IMR-90 (cell line): ENCODE measurements around the gene TBCA. TPM values are rescaled to one million over a fixed set of nuclear protein-coding genes. Genes with fewer than 3 reads are reported as not detected.

Experiments
- ATAC-seq: fragments of 200-7000 bp; cut with Tn5 transposase; 2 replicates; pipeline ENCODE4 v1.9.1; 2020; ENCODE audit warnings: low read depth, mild to moderate bottlenecking, moderate library complexity
- BruUV-seq: library from RNA; stranded (reverse); fragments of 400-500 nt; replicated peaks from 2 replicates; lab custom pipeline; 2021; lab: Mats Ljungman, UMichigan
- CTCF ChIA-PET: fragments of 300-600 bp; formaldehyde crosslinking; extraction: SDS; loops from one replicate; lab custom pipeline; 2021; ENCODE audit warnings: antibody characterized with exemption; lab: Yijun Ruan, JAX
- POLR2A ChIA-PET: fragments of 300-600 bp; sonication (Branson Sonifier 250); formaldehyde crosslinking; loops from one replicate; lab custom pipeline; 2022; ENCODE audit warnings: antibody characterized with exemption; ENCODE audit not compliant: unreplicated experiment; lab: Charles Lee
- DNase-seq: peaks from one replicate; pipeline ENCODE4 v3.0.0; 2013
- H2AFZ ChIP-seq: replicated peaks from 2 replicates; pipeline ENCODE3; 2013; ENCODE audit warnings: low read length, mild to moderate bottlenecking; ENCODE audit not compliant: poor library complexity
- H2AK5ac ChIP-seq: 2 replicates; pipeline ENCODE4 v1.6.1; 2013; ENCODE audit warnings: low read depth, low read length, inconsistent platforms
- H2AK9ac ChIP-seq: replicated peaks from 2 replicates; pipeline ENCODE3; 2013; ENCODE audit warnings: mild to moderate bottlenecking, low read depth, low read length, moderate library complexity; ENCODE audit not compliant: poor library complexity
- H2BK120ac ChIP-seq: 2 replicates; pipeline ENCODE4 v1.6.1; 2013; ENCODE audit warnings: low read depth, low read length, inconsistent platforms
- H2BK15ac ChIP-seq: 3 replicates; pipeline ENCODE4 v1.6.1; 2013; ENCODE audit warnings: low read depth, low read length, inconsistent platforms
- H2BK20ac ChIP-seq: 2 replicates; pipeline ENCODE4 v1.6.1; 2013; ENCODE audit warnings: low read depth, mild to moderate bottlenecking, inconsistent platforms, low read length, moderate library complexity
- H2BK5ac ChIP-seq: 2 replicates; pipeline ENCODE4 v1.6.1; 2013; ENCODE audit warnings: mild to moderate bottlenecking, low read depth, low read length, inconsistent platforms; ENCODE audit not compliant: poor library complexity, severe bottlenecking
- H3K14ac ChIP-seq: replicated peaks from 2 replicates; pipeline ENCODE4 v1.6.1; 2013; ENCODE audit warnings: low read depth, low read length, inconsistent platforms
- H3K18ac ChIP-seq: 2 replicates; pipeline ENCODE4 v1.6.1; 2013; ENCODE audit warnings: low read depth, low read length, control low read depth
- H3K23ac ChIP-seq: 2 replicates; pipeline ENCODE4 v1.6.1; 2013; ENCODE audit warnings: low read depth, low read length, inconsistent platforms
- H3K27ac ChIP-seq: 2 replicates; pipeline ENCODE4 v1.5.1; 2013; ENCODE audit warnings: mild to moderate bottlenecking, control low read depth, low read length; ENCODE audit not compliant: insufficient read depth
- H3K27me3 ChIP-seq: 2 replicates; pipeline ENCODE4 v1.6.1; 2013; ENCODE audit warnings: low read length; ENCODE audit not compliant: control insufficient read depth, insufficient read depth
- H3K36me3 ChIP-seq: 2 replicates; pipeline ENCODE4 v1.6.1; 2013; ENCODE audit warnings: low read length, mixed read lengths; ENCODE audit not compliant: control insufficient read depth, insufficient read depth
- H3K4ac ChIP-seq: 2 replicates; pipeline ENCODE4 v1.6.1; 2013; ENCODE audit warnings: low read depth, low read length, inconsistent platforms
- H3K4me1 ChIP-seq: 2 replicates; pipeline ENCODE4 v1.6.1; 2013; ENCODE audit warnings: low read length, mixed read lengths; ENCODE audit not compliant: control insufficient read depth, insufficient read depth
- H3K4me2 ChIP-seq: 2 replicates; pipeline ENCODE4 v1.6.1; 2013; ENCODE audit warnings: low read depth, mild to moderate bottlenecking, control low read depth, low read length, moderate library complexity
- H3K4me3 ChIP-seq: 2 replicates; pipeline ENCODE4 v1.5.1; 2013; ENCODE audit warnings: low read depth, mild to moderate bottlenecking, control low read depth, low read length, moderate library complexity; ENCODE audit not compliant: insufficient read depth
- H3K56ac ChIP-seq: 2 replicates; pipeline ENCODE4 v1.6.1; 2013; ENCODE audit warnings: low read length, inconsistent platforms; ENCODE audit not compliant: insufficient read depth; ENCODE audit errors: extremely low read depth
- H3K79me1 ChIP-seq, 2 experiments: 2 replicates each; pipeline ENCODE4 v1.6.1; 2013; ENCODE audit warnings: low read length in 2 of 2, inconsistent platforms in 1 of 2, low read depth in 1 of 2
- H3K9ac ChIP-seq: 2 replicates; pipeline ENCODE4 v1.6.1; 2013; ENCODE audit warnings: low read depth, low read length, control low read depth
- H3K9me1 ChIP-seq: 2 replicates; pipeline ENCODE4 v1.6.1; 2013; ENCODE audit warnings: low read length, inconsistent platforms; ENCODE audit not compliant: insufficient read depth
- H3K9me3 ChIP-seq: 2 replicates; pipeline ENCODE4 v1.6.1; 2013; ENCODE audit warnings: low read length; ENCODE audit not compliant: control insufficient read depth, insufficient read depth
- H4K20me1 ChIP-seq: 2 replicates; pipeline ENCODE4 v1.6.1; 2013; ENCODE audit warnings: low read length, inconsistent platforms; ENCODE audit not compliant: insufficient read depth
- H4K5ac ChIP-seq: 2 replicates; pipeline ENCODE4 v1.6.1; 2013; ENCODE audit warnings: mild to moderate bottlenecking, low read depth, low read length, control low read depth
- H4K8ac ChIP-seq, 2 experiments: 2 replicates each; pipeline ENCODE4 v1.6.1; 2013; ENCODE audit warnings: low read depth in 2 of 2, low read length in 2 of 2, control low read depth in 1 of 2, inconsistent platforms in 1 of 2
- H4K91ac ChIP-seq: 2 replicates; pipeline ENCODE4 v1.6.1; 2013; ENCODE audit warnings: low read depth, low read length, inconsistent platforms; ENCODE audit not compliant: insufficient read depth
- CEBPB ChIP-seq: IDR thresholded peaks from 2 replicates; pipeline ENCODE4 v1.6.1; 2012; ENCODE audit warnings: low read depth, low read length, improper control_type of control experiment
- ELK1 ChIP-seq: fragments of 150-350 bp; IDR thresholded peaks from 2 replicates; pipeline ENCODE4 v1.6.1; 2016; ENCODE audit warnings: low read depth, mild to moderate bottlenecking, low read length, moderate library complexity, borderline replicate concordance
- MAFK ChIP-seq: IDR thresholded peaks from 2 replicates; pipeline ENCODE4 v1.6.1; 2012; ENCODE audit warnings: low read depth, low read length, improper control_type of control experiment
- POLR2A ChIP-seq: IDR thresholded peaks from 2 replicates; pipeline ENCODE4 v1.6.1; 2012; ENCODE audit warnings: mild to moderate bottlenecking, low read depth, low read length
- RAD21 ChIP-seq: IDR thresholded peaks from 2 replicates; pipeline ENCODE4 v1.6.1; 2012; ENCODE audit warnings: low read length, improper control_type of control experiment
- WGBS, 2 experiments: methylation state at CpG; one replicate each; pipeline versions ENCODE4 v1.1.5 to v1.1.7; 2013; ENCODE audit warnings: missing lambda C conversion rate in 2 of 2; ENCODE audit not compliant: insufficient read length in 1 of 2; ENCODE audit errors: extremely low coverage in 2 of 2; 5-methylcytosine and 5-hydroxymethylcytosine counted together
- dilution Hi-C: fragments of 300-500 bp; cut with HindIII; formaldehyde crosslinking; loops from one replicate; pipeline ENCODE4 v1.14.3; 2018; ENCODE audit warnings: low sequenced_read_pairs; ENCODE audit not compliant: unreplicated experiment
- in situ Hi-C: fragments of 300-500 bp; cut with MboI; formaldehyde crosslinking; loops from 3 replicates; pipeline ENCODE4 v1.14.3; 2019; ENCODE audit warnings: low sequenced_read_pairs, inconsistent platforms, mixed read lengths
- intact Hi-C: fragments of 100-400 bp; cut with micrococcal nuclease; formaldehyde crosslinking; loops from 2 replicates; pipeline ENCODE4 v1.10.0; 2022
- polyA plus RNA-seq, 3 experiments: library from polyadenylated mRNA; depleted of rRNA; stranded (reverse); fragments of >200 nt; gene quantifications; 2 replicates each; pipeline ENCODE4 v1.2.3, GENCODE V29; 2012; ENCODE audit warnings: low replicate concordance in 1 of 3
- total RNA-seq: library from RNA; depleted of rRNA; stranded (reverse); fragments of >200 nt; gene quantifications from 2 replicates; pipeline ENCODE4 v1.2.3, GENCODE V29; 2012
- TF ChIP-seq, protein P1 (sequence below): conservative IDR thresholded peaks from 2 replicates; pipeline ENCODE4 v1.5.1; 2012; ENCODE audit warnings: mild to moderate bottlenecking, low read depth, low read length, improper control_type of control experiment

Gene TBCA
- total and polyA plus RNA-seq, 2 of the 4 experiments (the other 2 are of a cell fraction) = 6.1 to 137 TPM

DNA sequence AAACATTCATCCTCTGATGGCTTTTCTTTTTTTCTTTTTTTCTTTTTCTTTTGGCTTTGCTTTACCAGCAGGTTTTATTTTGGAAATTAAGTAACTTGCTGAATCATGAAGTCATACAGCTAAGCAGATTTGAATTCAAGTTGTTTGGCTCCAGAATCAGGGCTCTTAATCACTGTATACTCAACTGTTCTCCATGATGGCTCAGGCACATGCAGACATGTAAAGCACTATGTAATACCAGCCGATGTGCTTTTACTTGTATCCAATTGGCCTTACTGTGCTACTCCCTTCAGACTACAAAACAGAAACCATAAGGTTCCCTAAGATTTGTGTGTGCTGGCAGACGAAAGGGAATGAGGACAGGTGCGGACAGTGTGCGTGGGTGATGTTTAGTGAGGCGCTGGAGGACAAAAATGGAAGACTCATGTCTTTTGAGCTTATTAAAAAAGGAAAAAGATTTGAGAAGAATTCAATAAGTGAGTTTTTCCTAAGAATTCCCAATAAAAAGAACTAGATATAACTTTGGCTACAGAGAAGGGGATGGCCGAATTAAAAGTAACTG is 92.9 kb downstream of the TBCA start:
- H3K4me2 ChIP-seq = no peak overlapping the region
- no peak overlapping the region for H3K23ac ChIP-seq
- H2AK5ac ChIP-seq = no peak overlapping the region
- no peak overlapping the region for H2BK120ac ChIP-seq
- no peak overlapping the region for H2BK20ac ChIP-seq
- no peaks in the 10 kb centered on the region for H3K9me1 ChIP-seq
- ChIA-PET CTCF (interaction anchor here (1.0 kb wide), 1 partner anchor 9 kb away, joined by 3 read pairs; no protein-coding TSS in a partner anchor), POLR2A (no interaction called here)
- H3K36me3 ChIP-seq = 0 out of 2 replicates have a peak, but pooled peaks cover 1% of the 10 kb centered on the region
- no peak overlapping the region for H4K91ac ChIP-seq
- H2AFZ ChIP-seq = no peak overlapping the region
- peak; percentile 39 for DNase-seq
- intact Hi-C loops = no loop called here
- no peak overlapping the region for H2BK15ac ChIP-seq
- no peak overlapping the region for H3K4me3 ChIP-seq
- TF ChIP-seq POLR2A (no peak), CEBPB (no peak), RAD21 (no peak), MAFK (no peak), ELK1 (no peak)
- TF ChIP-seq, protein P1, sequence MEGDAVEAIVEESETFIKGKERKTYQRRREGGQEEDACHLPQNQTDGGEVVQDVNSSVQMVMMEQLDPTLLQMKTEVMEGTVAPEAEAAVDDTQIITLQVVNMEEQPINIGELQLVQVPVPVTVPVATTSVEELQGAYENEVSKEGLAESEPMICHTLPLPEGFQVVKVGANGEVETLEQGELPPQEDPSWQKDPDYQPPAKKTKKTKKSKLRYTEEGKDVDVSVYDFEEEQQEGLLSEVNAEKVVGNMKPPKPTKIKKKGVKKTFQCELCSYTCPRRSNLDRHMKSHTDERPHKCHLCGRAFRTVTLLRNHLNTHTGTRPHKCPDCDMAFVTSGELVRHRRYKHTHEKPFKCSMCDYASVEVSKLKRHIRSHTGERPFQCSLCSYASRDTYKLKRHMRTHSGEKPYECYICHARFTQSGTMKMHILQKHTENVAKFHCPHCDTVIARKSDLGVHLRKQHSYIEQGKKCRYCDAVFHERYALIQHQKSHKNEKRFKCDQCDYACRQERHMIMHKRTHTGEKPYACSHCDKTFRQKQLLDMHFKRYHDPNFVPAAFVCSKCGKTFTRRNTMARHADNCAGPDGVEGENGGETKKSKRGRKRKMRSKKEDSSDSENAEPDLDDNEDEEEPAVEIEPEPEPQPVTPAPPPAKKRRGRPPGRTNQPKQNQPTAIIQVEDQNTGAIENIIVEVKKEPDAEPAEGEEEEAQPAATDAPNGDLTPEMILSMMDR = no peak
- H3K9ac ChIP-seq = no peak overlapping the region
- dilution Hi-C loops = no loop called here
- H4K20me1 ChIP-seq = no peaks in the 10 kb centered on the region
- no CpG with 5 or more reads among the region's 6 CpGs for WGBS, 2 experiments
- in situ Hi-C loops = no loop called here
- H3K18ac ChIP-seq = no peak overlapping the region
- no peak overlapping the region for H2AK9ac ChIP-seq
- BruUV-seq = no TSS peak
- ATAC-seq = 0 out of 2 replicates have a peak, but pooled peaks have one; percentile 32
- H3K56ac ChIP-seq = no peak overlapping the region
- no peak overlapping the region for H3K14ac ChIP-seq
- H2BK5ac ChIP-seq = no peak overlapping the region
- no peak overlapping the region for H3K27ac ChIP-seq
- H3K27me3 ChIP-seq = no peaks in the 10 kb centered on the region
- H3K9me3 ChIP-seq = no peaks in the 10 kb centered on the region
- H4K5ac ChIP-seq = no peak overlapping the region
- H4K8ac ChIP-seq = no peak overlapping the region
- H3K79me1 ChIP-seq = no peaks in the 10 kb centered on the region
- H3K4ac ChIP-seq = no peak overlapping the region
- H3K4me1 ChIP-seq = no peaks in the 10 kb centered on the region
